GM12878 (cell line): ENCODE results near the gene CHD6. TPM values are rescaled to one million over a fixed set of nuclear protein-coding genes. Genes with fewer than 3 reads are reported as not detected.

ENCODE experiments used
- ATAC-seq: fragments of 200-7000 bp; cut with Tn5 transposase; 3 replicates; pipeline ENCODE4 v1.9.1; 2020; ENCODE audit warnings: mild to moderate bottlenecking, moderate library complexity
- BruUV-seq: library from RNA; stranded (reverse); fragments of 400-500 nt; replicated peaks from 2 replicates; lab custom pipeline; 2021; lab: Mats Ljungman, UMichigan
- CTCF ChIA-PET: fragments of 300-600 bp; sonication (Branson Sonifier 250); formaldehyde crosslinking; extraction: SDS; loops from one replicate; lab custom pipeline; 2021; ENCODE audit warnings: inconsistent platforms; lab: Yijun Ruan, JAX
- POLR2A ChIA-PET: fragments of 350-600 bp; formaldehyde crosslinking; extraction: SDS; loops from one replicate; lab custom pipeline; 2021; ENCODE audit warnings: inconsistent platforms; lab: Charles Lee
- RAD21 ChIA-PET: fragments of 300-600 bp; sonication (Branson Sonifier 250); formaldehyde crosslinking; loops from one replicate; lab custom pipeline; 2023; ENCODE audit warnings: antibody characterized with exemption; ENCODE audit not compliant: unreplicated experiment; lab: Charles Lee
- SMC1A ChIA-PET: fragments of 300-600 bp; sonication (Branson Sonifier 250); formaldehyde crosslinking; loops from one replicate; lab custom pipeline; 2023; ENCODE audit not compliant: unreplicated experiment, uncharacterized antibody; lab: Charles Lee
- DNase-seq: peaks from one replicate; pipeline ENCODE4 v3.0.0-alpha.2; 2011; ENCODE audit warnings: low read depth, low spot score
- FAIRE-seq: peaks from 3 replicates; lab custom pipeline; 2011; peaks lifted over from hg19 to GRCh38; lab: Jason Lieb, UNC
- H2AFZ ChIP-seq: 2 replicates; pipeline ENCODE4 v1.6.0; 2011; ENCODE audit warnings: low read depth, low read length, control low read depth; ENCODE audit not compliant: control insufficient read depth
- H3K27ac ChIP-seq: 2 replicates; pipeline ENCODE4 v1.5.1; 2011; ENCODE audit warnings: control low read depth; ENCODE audit not compliant: control insufficient read depth, insufficient read depth
- H3K27me3 ChIP-seq, 2 experiments: replicated peaks in 1 of 2; 2 replicates each; pipeline versions ENCODE4 v1.6.0 to v1.6.1; 2011; ENCODE audit warnings: low read length in 1 of 2; ENCODE audit not compliant: control insufficient read depth in 2 of 2, insufficient read depth in 2 of 2
- H3K36me3 ChIP-seq, 2 experiments: 2 replicates each; pipeline ENCODE4 v1.5.1; 2011; ENCODE audit warnings: low read length in 1 of 2; ENCODE audit not compliant: control insufficient read depth in 2 of 2, insufficient read depth in 2 of 2
- H3K4me1 ChIP-seq: 2 replicates; pipeline ENCODE4 v1.6.1; 2011; ENCODE audit warnings: mild to moderate bottlenecking, low read length, moderate library complexity, mixed read lengths; ENCODE audit not compliant: control insufficient read depth, insufficient read depth
- H3K4me2 ChIP-seq: 2 replicates; pipeline ENCODE4 v1.6.0; 2011; ENCODE audit warnings: control low read depth; ENCODE audit not compliant: control insufficient read depth, insufficient read depth
- H3K4me3 ChIP-seq: fragments of 200-600 bp; sonication (generic); 2 replicates; pipeline ENCODE4 v1.5.1; 2016
- H3K79me2 ChIP-seq: 2 replicates; pipeline ENCODE4 v1.6.0; 2011; ENCODE audit warnings: low read length; ENCODE audit not compliant: control insufficient read depth, insufficient read depth
- H3K9ac ChIP-seq: 2 replicates; pipeline ENCODE4 v1.8.0; 2011; ENCODE audit warnings: low read length, control low read depth, mixed read lengths; ENCODE audit not compliant: control insufficient read depth, insufficient read depth
- H3K9me3 ChIP-seq: replicated peaks from 3 replicates; pipeline ENCODE4 v1.5.1; 2011; ENCODE audit warnings: mild to moderate bottlenecking, low read length; ENCODE audit not compliant: control insufficient read depth, insufficient read depth
- H4K20me1 ChIP-seq: 2 replicates; pipeline ENCODE4 v1.6.0; 2011; ENCODE audit not compliant: control insufficient read depth, insufficient read depth
- BCL3 ChIP-seq: IDR thresholded peaks from 2 replicates; pipeline ENCODE4 v1.6.1; 2011; ENCODE audit warnings: borderline replicate concordance, low read depth, mild to moderate bottlenecking, moderate library complexity, low read length; ENCODE audit not compliant: insufficient read depth, poor library complexity, severe bottlenecking
- CBX5 ChIP-seq: sonication (generic); IDR thresholded peaks from 2 replicates; pipeline ENCODE4 v1.6.1; 2016; ENCODE audit warnings: low read depth, moderate library complexity, mild to moderate bottlenecking, inconsistent platforms
- ETV6 ChIP-seq, 2 experiments: fragments of 450-650 bp in 1 of 2; IDR thresholded peaks in 1 of 2; conservative IDR thresholded peaks in 1 of 2; 2 replicates each; pipeline ENCODE4 v1.6.1; 2014; ENCODE audit warnings: antibody characterized with exemption in 1 of 2, borderline replicate concordance in 1 of 2, low read depth in 1 of 2, mild to moderate bottlenecking in 1 of 2, moderate library complexity in 1 of 2
- NR2C1 ChIP-seq: fragments of 450-650 bp; IDR thresholded peaks from 2 replicates; pipeline ENCODE4 v1.6.1; 2017; ENCODE audit warnings: antibody characterized with exemption, mild to moderate bottlenecking, moderate library complexity
- PBX3 ChIP-seq: IDR thresholded peaks from 2 replicates; pipeline ENCODE4 v1.6.1; 2011; ENCODE audit warnings: mild to moderate bottlenecking, low read depth, low read length, moderate library complexity; ENCODE audit not compliant: insufficient replicate concordance
- RB1 ChIP-seq: fragments of 450-650 bp; formaldehyde crosslinking; IDR thresholded peaks from 2 replicates; pipeline ENCODE4 v1.6.1; 2017; ENCODE audit warnings: mild to moderate bottlenecking, borderline replicate concordance
- SKIL ChIP-seq: fragments of 450-650 bp; IDR thresholded peaks from 2 replicates; pipeline ENCODE4 v1.6.1; 2017; ENCODE audit warnings: mild to moderate bottlenecking, low read depth, inconsistent platforms; ENCODE audit not compliant: poor library complexity, severe bottlenecking
- WGBS: methylation state at CpG from one replicate; pipeline ENCODE4 v1.1.6; 2016; ENCODE audit warnings: low lambda C conversion rate; ENCODE audit not compliant: insufficient replicate concordance, insufficient coverage; ENCODE audit errors: missing lambda C conversion rate; 5-methylcytosine and 5-hydroxymethylcytosine counted together
- in situ Hi-C: fragments of 300-500 bp; cut with MboI; formaldehyde crosslinking; loops from 9 replicates; pipeline ENCODE4 v1.14.3; 2018; ENCODE audit warnings: mixed read lengths
- intact Hi-C: fragments of 100-400 bp; cut with micrococcal nuclease; formaldehyde crosslinking; loops from one replicate; pipeline ENCODE4 v1.14.2; 2022; ENCODE audit not compliant: unreplicated experiment
- polyA plus RNA-seq, 11 experiments: library from polyadenylated mRNA; depleted of rRNA in 4 of 11; unstranded in 6 of 11; stranded (reverse) in 5 of 11; fragments of >200 nt; fragmentation: Nextera tagmentation in 4 of 11; fragmentation: Illumina TruSeq in 1 of 11; extraction: Ambion mirVana in 4 of 11; extraction: Trizol in 1 of 11; gene quantifications; 1 replicate in 1 of 11; 2 replicates in 10 of 11; pipeline versions ENCODE4 v1.2.1 to v1.2.3, GENCODE V29; 2011 to 2016; ENCODE audit warnings: inconsistent platforms in 2 of 11, missing spikeins in 2 of 11, low read depth in 1 of 11
- total RNA-seq, 4 experiments: library from RNA; depleted of rRNA in 3 of 4; stranded (reverse); fragments of >200 nt in 3 of 4; fragmentation: Illumina TruSeq in 1 of 4; extraction: Trizol in 1 of 4; gene quantifications; 2 replicates each; pipeline versions ENCODE4 v1.2.1 to v1.2.3, GENCODE V29; 2013 to 2021

CHD6 gene
- total and polyA plus RNA-seq, 10 of the 15 experiments (the other 5 are each of a cell fraction or from before 2014, with no cell fraction given) = 4.3 to 25.5 (median 17.1) TPM

GRCh38 chr20:41382791-41383305, 235.3 kb downstream of the CHD6 start:
- CTCF ChIA-PET = no interaction called here
- Histone ChIP-seq H3K27me3 (0 out of 4 replicates have a peak, but pooled peaks cover 0 to 1% of the 10 kb centered on the region in 2 experiments), H3K36me3 (no peaks in the 10 kb centered on the region), H3K27ac (no peak overlapping the region), H3K4me1 (no peaks in the 10 kb centered on the region), H4K20me1 (no peaks in the 10 kb centered on the region), H3K79me2 (no peaks in the 10 kb centered on the region), H3K9ac (no peak overlapping the region), H2AFZ (no peak overlapping the region), H3K4me3 (no peak overlapping the region), H3K4me2 (no peak overlapping the region), H3K9me3 (no peaks in the 10 kb centered on the region)
- intact Hi-C loops (no loop called here), in situ Hi-C loops (no loop called here)
- 43% methylated on average over 7 of the region's 7 CpGs for WGBS
- no peak for TF ChIP-seq ETV6 (conservative IDR thresholded peaks at IDR 0.05 in 1 of 2, IDR thresholded peaks at IDR 0.05 in 1 of 2; ENCODE audit: borderline replicate concordance in 1 of 2, low read depth in 1 of 2)
- no peak for TF ChIP-seq BCL3
- BruUV-seq = no TSS peak
- FAIRE-seq (no peak), ATAC-seq (no peak), DNase-seq (no peak)
- RAD21 ChIA-PET = no interaction called here
- POLR2A ChIA-PET = no interaction called here
- SMC1A ChIA-PET = no interaction called here

GRCh38 chr20:41380551-41381193, 237.5 kb downstream of the CHD6 start:
- DNase-seq = no peak
- RAD21 ChIA-PET = no interaction called here
- no peaks in the 10 kb centered on the region for H3K36me3 ChIP-seq
- H3K4me1 ChIP-seq = no peaks in the 10 kb centered on the region
- H3K4me3 ChIP-seq = no peak overlapping the region
- FAIRE-seq = no peak
- BruUV-seq = no TSS peak
- no peak overlapping the region for H3K27ac ChIP-seq
- no peak overlapping the region for H3K4me2 ChIP-seq
- in situ Hi-C loops = no loop called here
- CTCF ChIA-PET = interaction anchor here (0.6 kb wide), 1 partner anchor 16 kb away, joined by 3 read pairs; no protein-coding TSS in a partner anchor
- POLR2A ChIA-PET = no interaction called here
- 0 out of 4 replicates have a peak, but pooled peaks cover 0 to 1% of the 10 kb centered on the region in 2 experiments for H3K27me3 ChIP-seq
- intact Hi-C loops = no loop called here
- H4K20me1 ChIP-seq = no peaks in the 10 kb centered on the region
- WGBS = 35% methylated on average over 12 of the region's 12 CpGs
- no peak for ATAC-seq
- H3K79me2 ChIP-seq = no peaks in the 10 kb centered on the region
- SMC1A ChIA-PET = no interaction called here
- H3K9me3 ChIP-seq = no peaks in the 10 kb centered on the region
- no peak overlapping the region for H3K9ac ChIP-seq
- H2AFZ ChIP-seq = no peak overlapping the region
- no peak for TF ChIP-seq CBX5
- TF ChIP-seq NR2C1 = no peak
- TF ChIP-seq SKIL = no peak
- no peak for TF ChIP-seq RB1
- TF ChIP-seq PBX3 = no peak
